ENCODE results near the gene LRRFIP2. TPM values are rescaled to one million over a fixed set of nuclear protein-coding genes. Genes with fewer than 3 reads are reported as not detected.

LRRFIP2 gene
- total RNA-seq, 1 experiment from 2014 or later: 41.1 TPM

DNA sequence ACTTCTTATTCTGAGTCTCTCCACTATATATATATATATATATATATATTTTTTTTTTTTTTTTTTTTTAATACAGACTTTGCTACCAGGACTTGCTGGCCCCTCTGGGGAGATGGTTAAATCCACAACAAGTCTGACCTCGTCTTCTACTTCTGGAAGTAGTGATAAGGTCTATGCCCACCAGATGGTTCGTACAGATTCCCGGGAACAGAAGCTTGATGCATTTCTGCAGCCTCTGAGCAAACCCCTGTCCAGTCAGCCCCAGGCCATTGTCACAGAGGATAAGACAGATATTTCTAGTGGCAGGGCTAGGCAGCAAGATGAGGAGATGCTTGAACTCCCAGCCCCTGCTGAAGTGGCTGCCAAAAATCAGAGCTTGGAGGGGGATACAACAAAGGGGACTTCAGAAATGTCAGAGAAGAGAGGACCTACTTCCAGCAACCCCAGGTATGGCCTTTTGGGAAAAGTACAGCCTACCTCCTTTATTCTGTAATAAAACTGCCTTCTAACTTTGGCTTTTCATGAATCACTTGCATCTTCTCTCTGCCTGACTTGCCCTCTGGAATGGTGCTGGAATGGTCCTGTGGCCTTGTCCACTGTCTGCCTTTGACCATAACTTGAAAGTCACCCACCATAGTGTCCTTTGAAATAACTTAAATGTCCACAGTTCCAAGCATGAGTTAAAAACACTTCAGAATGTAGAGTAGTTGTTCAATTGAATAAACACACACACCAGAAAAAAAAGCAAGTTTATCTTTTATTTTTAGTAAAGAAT lies 148.6 kb downstream of the LRRFIP2 start:
- DNase-seq (ENCODE audit: low read depth): no peak

DNA sequence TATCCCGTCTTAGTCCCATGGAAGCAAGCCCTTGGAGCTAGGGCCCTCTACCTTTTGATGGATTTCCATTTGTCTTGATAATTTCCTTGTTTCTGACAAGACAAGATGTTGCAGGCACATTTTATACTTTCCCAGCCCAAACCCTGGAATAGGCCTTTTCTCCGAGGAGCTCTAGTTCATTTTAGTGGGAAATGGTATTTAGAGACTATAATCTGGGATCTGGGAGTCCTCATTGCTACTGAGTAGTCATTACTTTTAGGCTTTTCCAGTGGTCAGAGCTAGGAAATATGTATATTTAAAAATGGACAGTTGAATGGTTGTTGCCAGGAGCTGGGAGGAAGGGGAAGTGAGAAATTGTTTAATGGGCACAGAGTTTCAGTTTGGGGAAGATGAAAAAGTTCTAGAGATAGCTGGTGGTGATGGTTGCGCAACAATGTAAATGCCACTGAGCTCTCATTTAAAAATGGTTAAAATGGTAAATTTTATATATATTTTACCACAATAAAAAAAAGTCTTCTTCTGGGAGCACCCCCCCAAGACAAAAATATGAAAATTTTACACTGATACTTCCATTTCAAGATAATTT lies 149.5 kb downstream of the LRRFIP2 start:
- DNase-seq (ENCODE audit: low read depth): no peak

DNA sequence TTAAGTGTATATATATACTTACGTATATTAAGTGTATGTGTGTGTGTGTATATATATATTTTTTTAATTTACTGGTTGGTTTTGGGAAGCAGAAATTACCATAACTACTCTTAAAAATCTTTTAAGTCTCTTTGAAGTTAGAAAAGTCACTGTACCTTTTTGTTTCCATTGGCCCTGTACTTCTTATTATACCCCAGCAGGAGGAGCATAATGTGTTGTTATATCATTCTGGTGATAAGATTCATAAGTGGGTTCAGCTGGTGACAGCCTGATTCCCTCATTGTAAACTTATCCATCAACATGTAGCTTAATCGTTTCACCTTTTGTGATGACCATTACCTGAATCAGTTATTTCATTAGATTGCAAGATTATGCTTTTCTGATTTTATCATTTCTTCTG lies 150.3 kb downstream of the LRRFIP2 start:
- no peak for DNase-seq (ENCODE audit: low read depth)

DNA sequence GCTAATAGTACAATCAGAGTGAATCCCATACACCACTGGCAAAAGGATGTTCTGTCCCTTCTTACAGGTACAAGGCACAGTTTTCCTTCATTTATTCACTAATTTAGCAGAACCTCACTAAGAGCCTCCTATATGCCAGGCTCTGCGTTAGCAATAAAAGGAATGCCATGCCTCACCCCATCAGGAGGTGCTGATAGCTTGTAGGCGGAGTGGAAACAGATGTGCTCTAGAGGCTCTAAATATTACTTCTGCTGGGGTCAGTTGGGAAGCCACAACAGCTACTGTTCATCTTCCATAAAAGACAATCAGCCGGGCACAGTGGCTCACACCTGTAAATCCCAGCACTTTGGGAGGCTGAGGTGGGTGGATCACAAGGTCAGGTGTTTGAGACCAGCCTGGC lies 156.7 kb downstream of the LRRFIP2 start:
- DNase-seq (ENCODE audit: low read depth): no peak

DNA sequence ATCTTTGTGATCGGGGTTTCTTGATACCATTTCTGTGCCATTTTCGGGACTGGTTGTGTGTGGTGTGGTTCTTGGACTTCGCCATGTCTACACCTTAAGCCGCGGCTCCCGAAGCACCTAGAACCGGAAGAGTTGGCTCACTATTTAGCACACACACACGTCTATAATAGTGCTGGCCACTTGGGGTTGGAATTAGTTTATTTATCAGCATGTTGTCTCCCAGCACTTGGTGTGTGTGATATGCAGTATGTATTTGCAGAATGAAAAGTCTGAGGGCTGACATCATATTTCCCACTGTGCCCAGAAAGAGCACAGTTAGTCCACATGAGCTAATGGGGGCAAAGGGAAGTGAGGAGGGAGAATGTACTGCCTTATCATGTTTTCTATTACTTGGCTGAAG lies 157.5 kb downstream of the LRRFIP2 start:
- no peak for DNase-seq (ENCODE audit: low read depth)

DNA sequence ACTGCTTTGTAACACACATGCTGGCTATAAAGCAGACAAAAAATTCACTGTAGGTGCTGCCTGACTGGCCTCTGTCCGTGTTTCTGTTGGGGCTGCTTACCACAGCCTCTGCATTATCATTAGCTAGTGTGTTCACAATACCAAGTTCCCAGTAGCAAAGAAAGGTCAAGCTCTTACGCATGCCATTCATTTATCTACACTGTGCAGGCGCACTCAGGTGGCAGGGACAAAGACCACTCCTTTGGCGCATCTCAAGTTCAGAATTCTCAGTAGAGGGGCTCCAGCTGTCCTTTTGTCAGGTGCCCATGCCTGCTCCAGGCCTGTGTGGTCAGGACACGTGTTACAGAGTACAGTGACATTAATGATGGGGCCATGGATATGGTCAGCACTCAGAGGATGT lies 158.7 kb downstream of the LRRFIP2 start:
- no peak for DNase-seq (ENCODE audit: low read depth)

DNA sequence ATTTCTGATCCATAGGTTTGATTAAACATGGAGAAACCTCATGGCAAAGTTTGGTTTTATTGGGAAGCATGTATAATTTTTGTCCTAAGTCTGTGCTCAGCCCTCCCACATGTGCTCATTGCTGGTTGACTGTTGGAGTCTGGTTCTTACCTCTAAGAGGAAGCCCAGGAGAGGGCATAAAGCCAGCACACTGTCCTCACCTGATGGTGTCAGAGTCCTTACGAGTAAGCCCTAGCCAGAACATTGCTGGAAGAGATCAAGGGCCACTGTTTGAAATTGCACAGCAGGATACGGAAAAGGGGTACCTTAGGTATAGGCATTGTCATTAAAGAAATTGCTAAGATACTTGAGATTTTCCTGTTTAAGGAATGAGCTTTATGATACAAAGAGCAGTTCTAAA lies 159.8 kb downstream of the LRRFIP2 start:
- no peak for DNase-seq (ENCODE audit: low read depth)

Other genes starting within 250 kb of the LRRFIP2 start
- gene TRANK1, start 229.5 kb downstream of the LRRFIP2 start, total RNA-seq (2014; rRNA removed; shearing (Covaris generic)): 0.86 and 13.4 TPM in 2 replicates
- gene EPM2AIP1, start 181.5 kb downstream of the LRRFIP2 start, total RNA-seq (2014; rRNA removed; shearing (Covaris generic)): 4.7 and 9.4 TPM in 2 replicates
- gene MLH1, start 181.1 kb downstream of the LRRFIP2 start, total RNA-seq (2014; rRNA removed; shearing (Covaris generic)): 62.8 and 70.8 TPM in 2 replicates
- 31.6 and 35.9 TPM in 2 replicates for gene GOLGA4, start 68.7 kb upstream of the LRRFIP2 start, total RNA-seq (2014; rRNA removed; shearing (Covaris generic))